ENCODE results near the gene KLHL29.

KLHL29 gene

GRCh38 chr2:23422089-23423061 lies 37.4 kb downstream of the KLHL29 start:
- no peak for DNase-seq (ENCODE audit: low read depth in 2 of 2)

GRCh38 chr2:23423062-23423872 lies 38.3 kb downstream of the KLHL29 start:
- no peak for DNase-seq (ENCODE audit: low read depth in 2 of 2)

GRCh38 chr2:23423873-23424680 lies 39.1 kb downstream of the KLHL29 start:
- DNase-seq (ENCODE audit: low read depth in 2 of 2) = no peak

GRCh38 chr2:23425338-23425871 lies 40.4 kb downstream of the KLHL29 start:
- no peak for DNase-seq (ENCODE audit: low read depth in 2 of 2)

- DNase-seq (ENCODE audit: low read depth in 2 of 2) = no peak
Observed at GRCh38 chr2:23425885-23426262, 40.9 kb downstream of the KLHL29 start.

- no peak for DNase-seq (ENCODE audit: low read depth in 2 of 2)
Observed at GRCh38 chr2:23426263-23426905, 41.4 kb downstream of the KLHL29 start.

GRCh38 chr2:23427350-23427749 lies 42.4 kb downstream of the KLHL29 start:
- DNase-seq (ENCODE audit: low read depth in 2 of 2) = no peak

- DNase-seq (ENCODE audit: low read depth in 2 of 2) = no peak
Observed at GRCh38 chr2:23427976-23428375, 43.0 kb downstream of the KLHL29 start.

- no peak for DNase-seq (ENCODE audit: low read depth in 2 of 2)
Observed at GRCh38 chr2:23429036-23429435, 44.1 kb downstream of the KLHL29 start.

GRCh38 chr2:23430263-23430662 lies 45.3 kb downstream of the KLHL29 start:
- DNase-seq (ENCODE audit: low read depth in 2 of 2) = no peak

- DNase-seq (ENCODE audit: low read depth in 2 of 2) = no peak
Observed at GRCh38 chr2:23432531-23432930, 47.6 kb downstream of the KLHL29 start.

GRCh38 chr2:23433282-23433681 lies 48.3 kb downstream of the KLHL29 start:
- DNase-seq (ENCODE audit: low read depth in 2 of 2) = no peak

- DNase-seq (ENCODE audit: low read depth in 2 of 2) = no peak
Observed at GRCh38 chr2:23434721-23435121, 49.7 kb downstream of the KLHL29 start.

- no peak for DNase-seq (ENCODE audit: low read depth in 2 of 2)
Observed at GRCh38 chr2:23435250-23436035, 50.5 kb downstream of the KLHL29 start.

GRCh38 chr2:23436346-23437098 lies 51.5 kb downstream of the KLHL29 start:
- DNase-seq (ENCODE audit: low read depth in 2 of 2) = no peak

GRCh38 chr2:23441414-23441813 lies 56.4 kb downstream of the KLHL29 start:
- DNase-seq (ENCODE audit: low read depth in 2 of 2) = no peak

GRCh38 chr2:23445450-23445868 lies 60.5 kb downstream of the KLHL29 start:
- DNase-seq (ENCODE audit: low read depth in 2 of 2) = no peak

- no peak for DNase-seq (ENCODE audit: low read depth in 2 of 2)
Observed at GRCh38 chr2:23446916-23447315, 61.9 kb downstream of the KLHL29 start.

GRCh38 chr2:23447405-23447804 lies 62.4 kb downstream of the KLHL29 start:
- DNase-seq (ENCODE audit: low read depth in 2 of 2) = no peak

GRCh38 chr2:23448906-23449305 lies 63.9 kb downstream of the KLHL29 start:
- no peak for DNase-seq (ENCODE audit: low read depth in 2 of 2)
